ENCODE measurements around the gene MSRB2. TPM values are rescaled to one million over a fixed set of nuclear protein-coding genes. Genes with fewer than 3 reads are reported as not detected.

The MSRB2 gene
- total and polyA plus RNA-seq, 2 experiments from 2014 or later: 26.4 to 90.2 TPM

DNA sequence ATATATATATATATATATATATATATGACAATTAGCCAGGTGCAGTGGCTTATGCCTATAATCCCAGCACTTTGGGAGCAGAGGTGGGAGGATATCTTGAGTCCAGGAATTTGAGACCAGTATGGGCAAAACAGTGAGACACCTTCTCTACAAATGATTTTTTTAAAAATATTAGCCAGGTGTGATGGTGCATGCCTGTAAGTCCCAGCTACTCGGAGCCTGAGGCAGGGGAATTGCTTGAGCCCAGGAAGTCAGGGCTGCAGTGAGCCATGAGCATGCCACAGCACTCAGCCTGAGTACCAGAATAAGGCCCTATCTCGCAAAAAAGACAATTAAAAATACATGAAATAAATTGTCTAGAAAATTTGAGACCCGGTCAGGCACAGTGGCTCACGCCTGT, 47.2 kb upstream of the MSRB2 start:
- no peaks in the 10 kb centered on the region for H3K4me1 ChIP-seq (ENCODE audit: insufficient read depth)
- H3K79me2 ChIP-seq: no peaks in the 10 kb centered on the region
- no peak for DNase-seq (ENCODE audit: low spot score)
- H3K27ac ChIP-seq: no peak overlapping the region
- no peaks in the 10 kb centered on the region for H3K27me3 ChIP-seq
- H4K20me1 ChIP-seq (ENCODE audit: insufficient read depth, poor library complexity, severe bottlenecking): no peaks in the 10 kb centered on the region
- H3K4me3 ChIP-seq: no peak overlapping the region
- TF ChIP-seq EZH2phosphoT487 (IDR thresholded peaks at IDR 0.05; ENCODE audit: low read depth, severe bottlenecking, unreplicated experiment) (no peak), EZH2 (IDR thresholded peaks at IDR 0.05; ENCODE audit: borderline replicate concordance) (no peak)
- TF ChIP-seq, protein P1, sequence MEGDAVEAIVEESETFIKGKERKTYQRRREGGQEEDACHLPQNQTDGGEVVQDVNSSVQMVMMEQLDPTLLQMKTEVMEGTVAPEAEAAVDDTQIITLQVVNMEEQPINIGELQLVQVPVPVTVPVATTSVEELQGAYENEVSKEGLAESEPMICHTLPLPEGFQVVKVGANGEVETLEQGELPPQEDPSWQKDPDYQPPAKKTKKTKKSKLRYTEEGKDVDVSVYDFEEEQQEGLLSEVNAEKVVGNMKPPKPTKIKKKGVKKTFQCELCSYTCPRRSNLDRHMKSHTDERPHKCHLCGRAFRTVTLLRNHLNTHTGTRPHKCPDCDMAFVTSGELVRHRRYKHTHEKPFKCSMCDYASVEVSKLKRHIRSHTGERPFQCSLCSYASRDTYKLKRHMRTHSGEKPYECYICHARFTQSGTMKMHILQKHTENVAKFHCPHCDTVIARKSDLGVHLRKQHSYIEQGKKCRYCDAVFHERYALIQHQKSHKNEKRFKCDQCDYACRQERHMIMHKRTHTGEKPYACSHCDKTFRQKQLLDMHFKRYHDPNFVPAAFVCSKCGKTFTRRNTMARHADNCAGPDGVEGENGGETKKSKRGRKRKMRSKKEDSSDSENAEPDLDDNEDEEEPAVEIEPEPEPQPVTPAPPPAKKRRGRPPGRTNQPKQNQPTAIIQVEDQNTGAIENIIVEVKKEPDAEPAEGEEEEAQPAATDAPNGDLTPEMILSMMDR (IDR thresholded peaks at IDR 0.05; ENCODE audit: poor library complexity): no peak
- no peaks in the 10 kb centered on the region for H3K9me2 ChIP-seq (replicated peaks; ENCODE audit: insufficient read depth)
- no peaks in the 10 kb centered on the region for H3K36me3 ChIP-seq (replicated peaks; ENCODE audit: insufficient read depth, low read depth)
- H2AFZ ChIP-seq: no peak overlapping the region
- WGBS (ENCODE audit: low lambda C conversion rate, missing lambda C conversion rate): 99% methylated on average over 4 of the region's 4 CpGs
- H3K9me3 ChIP-seq (ENCODE audit: low read depth): no peaks in the 10 kb centered on the region
- H3K4me2 ChIP-seq: no peak overlapping the region

DNA sequence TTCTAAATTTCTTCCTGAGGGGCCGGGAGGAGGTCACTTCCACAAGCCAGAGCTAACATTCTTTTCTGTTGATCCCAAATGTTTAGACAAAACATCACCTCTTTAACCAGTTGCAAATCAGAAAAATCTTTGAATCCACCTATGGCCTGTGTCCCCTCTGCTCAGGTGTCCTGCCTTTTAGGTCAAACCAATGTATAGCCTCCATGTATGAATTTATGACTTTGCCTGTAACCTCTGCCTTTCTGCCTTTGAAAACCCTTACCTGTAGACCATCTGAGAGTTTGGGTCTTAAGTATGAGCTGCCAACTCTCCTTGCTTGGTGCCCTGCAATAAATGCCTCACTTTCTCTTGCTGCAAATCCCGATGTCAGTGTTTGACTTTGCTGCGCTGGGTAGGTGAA, 44.1 kb upstream of the MSRB2 start:
- no peaks in the 10 kb centered on the region for H3K9me2 ChIP-seq (replicated peaks; ENCODE audit: insufficient read depth)
- no peaks in the 10 kb centered on the region for H3K79me2 ChIP-seq
- H3K36me3 ChIP-seq (replicated peaks; ENCODE audit: insufficient read depth, low read depth): no peaks in the 10 kb centered on the region
- no peak overlapping the region for H2AFZ ChIP-seq
- no peaks in the 10 kb centered on the region for H3K9me3 ChIP-seq (ENCODE audit: low read depth)
- no peak for TF ChIP-seq EZH2phosphoT487 (IDR thresholded peaks at IDR 0.05; ENCODE audit: low read depth, severe bottlenecking, unreplicated experiment)
- TF ChIP-seq EZH2 (IDR thresholded peaks at IDR 0.05; ENCODE audit: borderline replicate concordance): no peak
- TF ChIP-seq, protein P1 (IDR thresholded peaks at IDR 0.05; ENCODE audit: poor library complexity): no peak
- no peaks in the 10 kb centered on the region for H3K27me3 ChIP-seq
- no peak overlapping the region for H3K27ac ChIP-seq
- H3K4me2 ChIP-seq: no peak overlapping the region
- WGBS (ENCODE audit: low lambda C conversion rate, missing lambda C conversion rate): 91% methylated on average over 3 of the region's 3 CpGs
- DNase-seq (ENCODE audit: low spot score): no peak
- H3K4me3 ChIP-seq: no peak overlapping the region
- no peaks in the 10 kb centered on the region for H4K20me1 ChIP-seq (ENCODE audit: insufficient read depth, poor library complexity, severe bottlenecking)
- H3K4me1 ChIP-seq (ENCODE audit: insufficient read depth): peaks cover 5% of the 10 kb centered on the region

DNA sequence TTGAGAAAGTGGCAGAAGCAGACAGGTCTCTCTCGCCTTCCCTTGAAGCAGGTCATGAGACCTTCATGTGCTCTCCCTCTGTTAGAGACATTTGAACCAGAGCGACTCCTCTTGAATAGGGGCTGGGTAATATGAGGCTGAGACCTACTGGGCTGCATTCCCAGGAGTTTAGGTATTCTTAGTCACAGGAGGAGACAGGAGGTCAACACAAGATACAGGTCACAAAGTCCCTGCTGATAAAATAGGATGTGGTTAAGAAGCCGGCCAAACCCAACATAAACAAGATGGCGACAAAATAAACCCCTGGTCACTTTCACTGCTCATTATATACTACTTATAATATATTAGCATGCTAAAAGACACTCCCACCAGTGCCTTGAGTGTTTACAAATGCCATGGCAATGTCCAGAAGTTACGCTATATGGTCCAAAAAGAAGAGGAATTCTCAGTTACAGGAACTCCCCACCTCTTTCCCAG, 43.5 kb upstream of the MSRB2 start:
- H3K4me2 ChIP-seq: no peak overlapping the region
- H3K4me1 ChIP-seq (ENCODE audit: insufficient read depth): peaks cover 7% of the 10 kb centered on the region
- no peaks in the 10 kb centered on the region for H3K9me2 ChIP-seq (replicated peaks; ENCODE audit: insufficient read depth)
- H3K36me3 ChIP-seq (replicated peaks; ENCODE audit: insufficient read depth, low read depth): no peaks in the 10 kb centered on the region
- no peaks in the 10 kb centered on the region for H3K79me2 ChIP-seq
- no peak for DNase-seq (ENCODE audit: low spot score)
- no peaks in the 10 kb centered on the region for H3K27me3 ChIP-seq
- TF ChIP-seq EZH2 (IDR thresholded peaks at IDR 0.05; ENCODE audit: borderline replicate concordance): no peak
- TF ChIP-seq, protein P1 (IDR thresholded peaks at IDR 0.05; ENCODE audit: poor library complexity): no peak
- no peak for TF ChIP-seq EZH2phosphoT487 (IDR thresholded peaks at IDR 0.05; ENCODE audit: low read depth, severe bottlenecking, unreplicated experiment)
- no peak overlapping the region for H2AFZ ChIP-seq
- no peak overlapping the region for H3K27ac ChIP-seq
- WGBS (ENCODE audit: low lambda C conversion rate, missing lambda C conversion rate): 80% methylated on average over 5 of the region's 5 CpGs
- H4K20me1 ChIP-seq (ENCODE audit: insufficient read depth, poor library complexity, severe bottlenecking): no peaks in the 10 kb centered on the region
- no peak overlapping the region for H3K4me3 ChIP-seq
- no peaks in the 10 kb centered on the region for H3K9me3 ChIP-seq (ENCODE audit: low read depth)

DNA sequence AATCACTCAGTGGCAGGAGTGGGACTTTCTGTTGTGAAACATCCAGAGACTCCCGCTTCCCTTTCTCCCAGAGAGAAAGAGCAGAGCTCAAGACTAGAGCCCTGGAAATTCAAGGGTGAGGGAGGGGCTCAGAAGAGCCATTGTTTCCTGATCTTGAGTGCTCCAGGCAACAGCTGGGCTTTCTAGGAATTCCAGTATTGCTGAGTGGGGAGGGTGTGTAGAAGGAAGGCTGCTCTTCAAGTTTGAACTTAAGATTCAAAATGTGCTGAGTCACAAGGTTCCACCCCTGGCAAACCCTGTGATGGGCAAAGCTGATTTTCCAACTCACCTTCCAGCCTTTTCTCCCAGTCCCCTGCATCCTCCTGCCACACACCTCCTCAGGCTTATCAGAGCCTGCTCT, 42.3 kb upstream of the MSRB2 start:
- no peak overlapping the region for H2AFZ ChIP-seq
- H3K79me2 ChIP-seq: no peaks in the 10 kb centered on the region
- DNase-seq (ENCODE audit: low spot score): peak; percentile 20
- H3K4me2 ChIP-seq: no peak overlapping the region
- no peaks in the 10 kb centered on the region for H3K9me2 ChIP-seq (replicated peaks; ENCODE audit: insufficient read depth)
- H4K20me1 ChIP-seq (ENCODE audit: insufficient read depth, poor library complexity, severe bottlenecking): no peaks in the 10 kb centered on the region
- no peaks in the 10 kb centered on the region for H3K27me3 ChIP-seq
- TF ChIP-seq, protein P1 (IDR thresholded peaks at IDR 0.05; ENCODE audit: poor library complexity): no peak
- TF ChIP-seq EZH2phosphoT487 (IDR thresholded peaks at IDR 0.05; ENCODE audit: low read depth, severe bottlenecking, unreplicated experiment): no peak
- no peak for TF ChIP-seq EZH2 (IDR thresholded peaks at IDR 0.05; ENCODE audit: borderline replicate concordance)
- 40% methylated on average over 1 of the region's 1 CpG for WGBS (ENCODE audit: low lambda C conversion rate, missing lambda C conversion rate)
- no peaks in the 10 kb centered on the region for H3K9me3 ChIP-seq (ENCODE audit: low read depth)
- H3K4me3 ChIP-seq: no peak overlapping the region
- peaks cover 7% of the 10 kb centered on the region for H3K4me1 ChIP-seq (ENCODE audit: insufficient read depth)
- no peaks in the 10 kb centered on the region for H3K36me3 ChIP-seq (replicated peaks; ENCODE audit: insufficient read depth, low read depth)
- H3K27ac ChIP-seq: no peak overlapping the region

Data from hepatocyte (in vitro differentiated cells).